Measurements from ENCODE around the gene KCNMA1.

DNA sequence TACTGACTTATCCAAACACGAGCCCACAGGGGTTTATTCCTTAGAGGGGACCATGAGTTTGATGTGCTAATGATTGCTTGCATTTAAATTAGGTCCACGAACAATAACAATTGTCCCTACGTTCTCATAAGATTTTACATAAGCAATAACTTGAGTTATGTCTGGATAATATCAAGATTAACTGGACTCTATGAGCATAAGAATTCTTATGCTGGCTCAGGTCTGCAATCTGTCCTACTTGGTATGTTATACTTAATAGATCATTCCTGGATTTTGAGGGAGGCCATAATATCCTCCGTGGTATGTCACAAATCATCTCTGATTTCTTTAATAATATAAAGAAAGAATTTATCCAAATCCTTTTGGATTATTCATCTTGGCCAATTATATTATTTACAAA, 552.3 kb downstream of the KCNMA1 start:
- TF ChIP-seq, protein P1, sequence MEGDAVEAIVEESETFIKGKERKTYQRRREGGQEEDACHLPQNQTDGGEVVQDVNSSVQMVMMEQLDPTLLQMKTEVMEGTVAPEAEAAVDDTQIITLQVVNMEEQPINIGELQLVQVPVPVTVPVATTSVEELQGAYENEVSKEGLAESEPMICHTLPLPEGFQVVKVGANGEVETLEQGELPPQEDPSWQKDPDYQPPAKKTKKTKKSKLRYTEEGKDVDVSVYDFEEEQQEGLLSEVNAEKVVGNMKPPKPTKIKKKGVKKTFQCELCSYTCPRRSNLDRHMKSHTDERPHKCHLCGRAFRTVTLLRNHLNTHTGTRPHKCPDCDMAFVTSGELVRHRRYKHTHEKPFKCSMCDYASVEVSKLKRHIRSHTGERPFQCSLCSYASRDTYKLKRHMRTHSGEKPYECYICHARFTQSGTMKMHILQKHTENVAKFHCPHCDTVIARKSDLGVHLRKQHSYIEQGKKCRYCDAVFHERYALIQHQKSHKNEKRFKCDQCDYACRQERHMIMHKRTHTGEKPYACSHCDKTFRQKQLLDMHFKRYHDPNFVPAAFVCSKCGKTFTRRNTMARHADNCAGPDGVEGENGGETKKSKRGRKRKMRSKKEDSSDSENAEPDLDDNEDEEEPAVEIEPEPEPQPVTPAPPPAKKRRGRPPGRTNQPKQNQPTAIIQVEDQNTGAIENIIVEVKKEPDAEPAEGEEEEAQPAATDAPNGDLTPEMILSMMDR (IDR thresholded peaks at IDR 0.05): no peak
- TF ChIP-seq POLR2AphosphoS5 (IDR thresholded peaks at IDR 0.05; ENCODE audit: insufficient read depth in 1 of 2, low read depth in 1 of 2): no peak

Measured in vagina (tissue), 2 donors.